Epithelial cell of proximal tubule (primary cell): ENCODE results near the gene PPCS. TPM values are rescaled to one million over a fixed set of nuclear protein-coding genes. Genes with fewer than 3 reads are reported as not detected.
A peak's percentile ranks its signal among the peaks of the same experiment; 100 is the strongest.
"Not testable (repeated sequence)": the region's sequence is repeated elsewhere in the genome, so short reads cannot be mapped to it uniquely, and the experiment has no call there.

Source experiments
- DNase-seq: peaks from one replicate; pipeline ENCODE4 v3.0.0-alpha.2; 2011; ENCODE audit warnings: low read depth
- H3K4me3 ChIP-seq: 2 replicates; pipeline ENCODE4 v1.5.1; 2011; ENCODE audit warnings: low read depth, mild to moderate bottlenecking, low read length
- total RNA-seq: library from RNA; depleted of rRNA; stranded (reverse); fragments of >200 nt; gene quantifications from 2 replicates; pipeline ENCODE4 v1.2.3, GENCODE V29; 2015
- TF ChIP-seq, protein P1 (sequence below): conservative IDR thresholded peaks from 2 replicates; pipeline ENCODE4 v1.5.1; 2012; ENCODE audit warnings: low read depth, mild to moderate bottlenecking, low read length

PPCS gene
- total RNA-seq, 1 donor from 2014 or later: 80.5 TPM

- H3K4me3 ChIP-seq: peak overlapping the region; percentile 70
- DNase-seq: no peak
- TF ChIP-seq, protein P1, sequence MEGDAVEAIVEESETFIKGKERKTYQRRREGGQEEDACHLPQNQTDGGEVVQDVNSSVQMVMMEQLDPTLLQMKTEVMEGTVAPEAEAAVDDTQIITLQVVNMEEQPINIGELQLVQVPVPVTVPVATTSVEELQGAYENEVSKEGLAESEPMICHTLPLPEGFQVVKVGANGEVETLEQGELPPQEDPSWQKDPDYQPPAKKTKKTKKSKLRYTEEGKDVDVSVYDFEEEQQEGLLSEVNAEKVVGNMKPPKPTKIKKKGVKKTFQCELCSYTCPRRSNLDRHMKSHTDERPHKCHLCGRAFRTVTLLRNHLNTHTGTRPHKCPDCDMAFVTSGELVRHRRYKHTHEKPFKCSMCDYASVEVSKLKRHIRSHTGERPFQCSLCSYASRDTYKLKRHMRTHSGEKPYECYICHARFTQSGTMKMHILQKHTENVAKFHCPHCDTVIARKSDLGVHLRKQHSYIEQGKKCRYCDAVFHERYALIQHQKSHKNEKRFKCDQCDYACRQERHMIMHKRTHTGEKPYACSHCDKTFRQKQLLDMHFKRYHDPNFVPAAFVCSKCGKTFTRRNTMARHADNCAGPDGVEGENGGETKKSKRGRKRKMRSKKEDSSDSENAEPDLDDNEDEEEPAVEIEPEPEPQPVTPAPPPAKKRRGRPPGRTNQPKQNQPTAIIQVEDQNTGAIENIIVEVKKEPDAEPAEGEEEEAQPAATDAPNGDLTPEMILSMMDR: no peak
Observed at GRCh38 chr1:42463921-42464320, 7.6 kb downstream of the PPCS start.

DNA sequence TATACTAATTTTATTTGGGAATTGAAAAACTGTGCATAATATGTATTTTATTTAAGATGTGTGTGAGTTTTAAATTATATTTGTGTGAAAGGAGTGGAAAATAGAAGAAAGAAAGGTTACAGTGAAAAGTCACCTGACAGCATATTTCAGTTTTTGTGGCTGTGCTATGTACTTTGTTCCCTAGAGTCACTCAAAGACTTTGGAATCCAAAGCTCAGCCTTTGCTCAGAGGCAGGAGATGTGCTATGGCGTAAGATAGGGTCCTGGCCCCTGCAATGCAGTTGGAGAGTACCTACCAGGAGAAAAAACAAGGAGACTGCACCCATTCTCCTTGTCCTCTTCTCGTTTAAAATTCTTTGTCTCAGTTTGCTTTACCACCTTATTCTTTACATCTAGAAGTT is 9.7 kb downstream of the PPCS start:
- no peak overlapping the region for H3K4me3 ChIP-seq
- DNase-seq: no peak
- TF ChIP-seq, protein P1: no peak

- DNase-seq: no peak
- TF ChIP-seq, protein P1: no peak
- no peak overlapping the region for H3K4me3 ChIP-seq
Observed at GRCh38 chr1:42469727-42470126, 13.4 kb downstream of the PPCS start.

DNA sequence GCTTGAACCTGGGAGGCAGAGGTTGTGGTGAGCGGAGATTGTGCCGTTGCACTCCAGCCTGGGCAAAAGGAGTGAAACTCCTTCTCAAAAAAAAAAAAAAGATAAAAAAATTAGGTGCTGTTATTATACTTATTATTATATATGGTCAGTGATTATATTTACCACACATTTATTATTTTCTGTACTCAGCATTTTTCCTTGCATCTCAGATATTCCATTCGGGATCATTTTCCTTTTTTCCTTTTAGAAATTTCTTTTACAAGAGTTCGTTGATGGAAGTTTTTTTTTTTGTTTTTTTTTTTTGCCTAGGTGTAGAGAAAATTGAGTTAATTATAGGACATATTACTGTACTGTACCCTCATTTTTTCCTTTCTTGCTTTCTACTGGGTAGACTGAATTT is 20.3 kb downstream of the PPCS start:
- DNase-seq: no peak
- TF ChIP-seq, protein P1: no peak

GRCh38 chr1:42477354-42477753 is 21.0 kb downstream of the PPCS start:
- DNase-seq, H3K4me3 ChIP-seq: not testable (repeated sequence)

More for the DNA sequence above, 20.3 kb downstream of the PPCS start:
- no peak overlapping the region for H3K4me3 ChIP-seq

DNA sequence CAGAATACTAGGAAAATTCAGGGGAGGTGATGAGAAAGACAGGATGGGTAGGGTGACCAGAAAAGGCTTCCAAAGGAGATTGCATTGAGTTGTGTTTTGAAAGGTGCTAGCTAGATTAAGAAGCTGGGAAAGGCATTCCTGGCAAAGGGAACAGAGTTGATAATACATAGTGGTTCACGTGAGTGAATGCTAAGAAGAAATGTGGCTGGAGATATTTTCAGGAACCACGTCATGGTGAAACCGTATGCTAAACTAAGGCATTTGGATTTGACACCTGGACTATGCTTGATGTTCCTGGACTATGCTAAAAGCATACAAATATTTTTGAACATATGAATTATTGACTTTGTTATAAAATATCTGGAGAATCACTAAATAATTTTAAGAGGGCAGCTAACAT is 21.4 kb downstream of the PPCS start:
- TF ChIP-seq, protein P1: no peak
- DNase-seq: no peak
- no peak overlapping the region for H3K4me3 ChIP-seq

- no peak for DNase-seq
- TF ChIP-seq, protein P1: peak; percentile 9
- H3K4me3 ChIP-seq: no peak overlapping the region
Observed at GRCh38 chr1:42479621-42480020, 23.3 kb downstream of the PPCS start.

GRCh38 chr1:42480921-42481320 is 24.6 kb downstream of the PPCS start:
- no peak overlapping the region for H3K4me3 ChIP-seq
- TF ChIP-seq, protein P1: no peak
- no peak for DNase-seq
